ENCODE results near the gene TEX28.
"Not testable (repeated sequence)": the region's sequence is repeated elsewhere in the genome, so short reads cannot be mapped to it uniquely, and the experiment has no call there.

TEX28 gene

GRCh38 chrX:154321152-154321551 lies 26.2 kb upstream of the TEX28 start:
- Mint-ChIP-seq H3K27me3 (no peaks in the 10 kb centered on the region), H3K27ac (no peak overlapping the region), H3K36me3 (no peaks in the 10 kb centered on the region), H3K4me3 (peak overlapping the region; percentile 46), H3K4me1 (ENCODE audit: low read depth) (peaks cover 37% of the 10 kb centered on the region), H3K9me3 (ENCODE audit: low read depth) (no peaks in the 10 kb centered on the region)

- Mint-ChIP-seq H3K27ac (no peak overlapping the region), H3K4me3 (no peak overlapping the region), H3K27me3 (no peaks in the 10 kb centered on the region), H3K36me3 (no peaks in the 10 kb centered on the region), H3K9me3 (ENCODE audit: low read depth) (no peaks in the 10 kb centered on the region), H3K4me1 (ENCODE audit: low read depth) (peaks cover 31% of the 10 kb centered on the region)
Measured at GRCh38 chrX:154320406-154320805, 25.5 kb upstream of the TEX28 start.

GRCh38 chrX:154317391-154317995 lies 22.6 kb upstream of the TEX28 start:
- H3K27ac Mint-ChIP-seq = no peak overlapping the region
- no peaks in the 10 kb centered on the region for H3K9me3 Mint-ChIP-seq (ENCODE audit: low read depth)
- peaks cover 46% of the 10 kb centered on the region for H3K4me1 Mint-ChIP-seq (ENCODE audit: low read depth)
- no peaks in the 10 kb centered on the region for H3K36me3 Mint-ChIP-seq
- H3K4me3 Mint-ChIP-seq = no peak overlapping the region
- H3K27me3 Mint-ChIP-seq = no peaks in the 10 kb centered on the region

GRCh38 chrX:154315416-154315815 lies 20.5 kb upstream of the TEX28 start:
- no peaks in the 10 kb centered on the region for H3K9me3 Mint-ChIP-seq (ENCODE audit: low read depth)
- H3K27ac Mint-ChIP-seq = no peak overlapping the region
- H3K4me1 Mint-ChIP-seq (ENCODE audit: low read depth) = peaks cover 38% of the 10 kb centered on the region
- no peaks in the 10 kb centered on the region for H3K36me3 Mint-ChIP-seq
- H3K27me3 Mint-ChIP-seq = no peaks in the 10 kb centered on the region
- H3K4me3 Mint-ChIP-seq = no peak overlapping the region

- peaks cover 42% of the 10 kb centered on the region for H3K4me1 Mint-ChIP-seq (ENCODE audit: low read depth)
- H3K4me3 Mint-ChIP-seq = peak overlapping the region; percentile 67
- peak overlapping the region; percentile 89 for H3K27ac Mint-ChIP-seq
- H3K9me3 Mint-ChIP-seq (ENCODE audit: low read depth) = no peaks in the 10 kb centered on the region
- H3K27me3 Mint-ChIP-seq = no peaks in the 10 kb centered on the region
- no peaks in the 10 kb centered on the region for H3K36me3 Mint-ChIP-seq
Measured at GRCh38 chrX:154313147-154313546, 18.2 kb upstream of the TEX28 start.

- Mint-ChIP-seq H3K4me3 (no peak overlapping the region), H3K27ac (no peak overlapping the region), H3K9me3 (ENCODE audit: low read depth) (no peaks in the 10 kb centered on the region), H3K36me3 (no peaks in the 10 kb centered on the region), H3K4me1 (ENCODE audit: low read depth) (peaks cover 43% of the 10 kb centered on the region), H3K27me3 (no peaks in the 10 kb centered on the region)
Measured at GRCh38 chrX:154312116-154312515, 17.2 kb upstream of the TEX28 start.

- Mint-ChIP-seq H3K4me3 (no peak overlapping the region), H3K27ac (no peak overlapping the region), H3K4me1 (ENCODE audit: low read depth) (peaks cover 42% of the 10 kb centered on the region), H3K9me3 (ENCODE audit: low read depth) (no peaks in the 10 kb centered on the region), H3K27me3 (no peaks in the 10 kb centered on the region), H3K36me3 (no peaks in the 10 kb centered on the region)
Measured at GRCh38 chrX:154310616-154311536, 16.0 kb upstream of the TEX28 start.

- Mint-ChIP-seq H3K4me3 (no peak overlapping the region), H3K36me3 (no peaks in the 10 kb centered on the region), H3K27ac (no peak overlapping the region), H3K27me3 (no peaks in the 10 kb centered on the region), H3K4me1 (ENCODE audit: low read depth) (peaks cover 34% of the 10 kb centered on the region), H3K9me3 (ENCODE audit: low read depth) (no peaks in the 10 kb centered on the region)
Measured at GRCh38 chrX:154309041-154309775, 14.3 kb upstream of the TEX28 start.

GRCh38 chrX:154308108-154308946 lies 13.4 kb upstream of the TEX28 start:
- Mint-ChIP-seq H3K4me1 (ENCODE audit: low read depth) (peaks cover 29% of the 10 kb centered on the region), H3K27ac (peak overlapping the region; percentile 16), H3K36me3 (no peaks in the 10 kb centered on the region), H3K9me3 (ENCODE audit: low read depth) (no peaks in the 10 kb centered on the region), H3K4me3 (peak overlapping the region; percentile 10), H3K27me3 (no peaks in the 10 kb centered on the region)

GRCh38 chrX:154307202-154307601 lies 12.3 kb upstream of the TEX28 start:
- no peak overlapping the region for H3K27ac Mint-ChIP-seq
- no peaks in the 10 kb centered on the region for H3K36me3 Mint-ChIP-seq
- no peaks in the 10 kb centered on the region for H3K9me3 Mint-ChIP-seq (ENCODE audit: low read depth)
- peaks cover 23% of the 10 kb centered on the region for H3K4me1 Mint-ChIP-seq (ENCODE audit: low read depth)
- no peaks in the 10 kb centered on the region for H3K27me3 Mint-ChIP-seq
- H3K4me3 Mint-ChIP-seq = no peak overlapping the region

GRCh38 chrX:154305541-154306205 lies 10.7 kb upstream of the TEX28 start:
- peaks cover 16% of the 10 kb centered on the region for H3K4me1 Mint-ChIP-seq (ENCODE audit: low read depth)
- H3K36me3 Mint-ChIP-seq = no peaks in the 10 kb centered on the region
- H3K27ac Mint-ChIP-seq = no peak overlapping the region
- H3K4me3 Mint-ChIP-seq = no peak overlapping the region
- H3K27me3 Mint-ChIP-seq = no peaks in the 10 kb centered on the region
- H3K9me3 Mint-ChIP-seq (ENCODE audit: low read depth) = no peaks in the 10 kb centered on the region

GRCh38 chrX:154304846-154305245 lies 9.9 kb upstream of the TEX28 start:
- no peak overlapping the region for H3K4me3 Mint-ChIP-seq
- no peaks in the 10 kb centered on the region for H3K27me3 Mint-ChIP-seq
- no peak overlapping the region for H3K27ac Mint-ChIP-seq
- H3K4me1 Mint-ChIP-seq (ENCODE audit: low read depth) = peaks cover 16% of the 10 kb centered on the region
- H3K36me3 Mint-ChIP-seq = no peaks in the 10 kb centered on the region
- no peaks in the 10 kb centered on the region for H3K9me3 Mint-ChIP-seq (ENCODE audit: low read depth)

- Mint-ChIP-seq H3K27ac (no peak overlapping the region), H3K4me3 (no peak overlapping the region), H3K9me3 (ENCODE audit: low read depth) (no peaks in the 10 kb centered on the region), H3K36me3 (no peaks in the 10 kb centered on the region), H3K27me3 (no peaks in the 10 kb centered on the region), H3K4me1 (ENCODE audit: low read depth) (peaks cover 11% of the 10 kb centered on the region)
Measured at GRCh38 chrX:154303476-154303875, 8.6 kb upstream of the TEX28 start.

- not testable (repeated sequence) for H3K27ac Mint-ChIP-seq; H3K9me3 Mint-ChIP-seq (ENCODE audit: low read depth); H3K4me3 Mint-ChIP-seq; H3K36me3 Mint-ChIP-seq; H3K4me1 Mint-ChIP-seq (ENCODE audit: low read depth); H3K27me3 Mint-ChIP-seq
Measured at GRCh38 chrX:154302998-154303397, 8.1 kb upstream of the TEX28 start.

All from activated naive CD8-positive, alpha-beta T cell (primary cell).